Fibroblast of lung (primary cell): ENCODE data around the gene NKX2-1.

Experiments used
- CTCF ChIP-seq, 2 donors: IDR thresholded peaks in 1 of 2; conservative IDR thresholded peaks in 1 of 2; 1 replicate in 1 of 2; 2 replicates in 1 of 2; pipeline ENCODE4 v1.5.1; 2011 to 2012; ENCODE audit warnings: low read length in 2 of 2, control low read depth in 1 of 2, inconsistent platforms in 1 of 2, low read depth in 1 of 2, mild to moderate bottlenecking in 1 of 2
- EZH2 ChIP-seq: IDR thresholded peaks from 2 replicates; pipeline ENCODE4 v1.5.1; 2012; ENCODE audit warnings: low read length, control low read depth, mild to moderate bottlenecking; ENCODE audit errors: missing control alignments

- TF ChIP-seq EZH2: no peak
- TF ChIP-seq CTCF (conservative IDR thresholded peaks at IDR 0.05 in 1 of 2, IDR thresholded peaks at IDR 0.05 in 1 of 2; ENCODE audit: low read depth in 1 of 2, low read length in 2 of 2): no peak
These were observed 9.2 kb downstream of the NKX2-1 start for GRCh38 chr14:36510874-36511273.
